ENCODE measurements around the gene APOC3. TPM values are rescaled to one million over a fixed set of nuclear protein-coding genes. Genes with fewer than 3 reads are reported as not detected.

Gene APOC3
- total and polyA plus RNA-seq, 2 of the 4 experiments (the other 2 are of a cell fraction), result not detected

GRCh38 chr11:116827461-116827860 is 2.2 kb upstream of the APOC3 start:
- H3K23ac ChIP-seq (ENCODE audit: low read depth, low read length), result no peak overlapping the region
- H3K27me3 ChIP-seq (ENCODE audit: control insufficient read depth, insufficient read depth, low read length), result peaks cover 18% of the 10 kb centered on the region; the same call in 1 of the 2 replicates
- H4K8ac ChIP-seq (ENCODE audit: low read depth in 2 of 2, low read length in 2 of 2), result no peak overlapping the region
- no peaks in the 10 kb centered on the region for H4K20me1 ChIP-seq (ENCODE audit: insufficient read depth, low read length)
- H4K91ac ChIP-seq (ENCODE audit: insufficient read depth, low read depth, low read length), result no peak overlapping the region
- no peak overlapping the region for H2BK120ac ChIP-seq (ENCODE audit: low read depth, low read length)
- WGBS, 2 experiments (ENCODE audit: extremely low coverage in 2 of 2, insufficient read length in 1 of 2), result no CpG with 5 or more reads among the region's 6 CpGs
- H3K4ac ChIP-seq (ENCODE audit: low read depth, low read length), result no peak overlapping the region
- H3K4me1 ChIP-seq (ENCODE audit: control insufficient read depth, insufficient read depth, low read length), result peaks cover 4% of the 10 kb centered on the region; the same call in 1 of the 2 replicates
- no peak overlapping the region for H3K4me3 ChIP-seq (ENCODE audit: insufficient read depth, low read depth, low read length)
- H2AFZ ChIP-seq (replicated peaks; ENCODE audit: low read length, poor library complexity), result no peak overlapping the region
- no peak overlapping the region for H3K4me2 ChIP-seq (ENCODE audit: low read depth, low read length)
- ATAC-seq (ENCODE audit: low read depth) (no peak), DNase-seq (no peak)
- H3K18ac ChIP-seq (ENCODE audit: low read depth, low read length), result no peak overlapping the region
- dilution Hi-C loops (cut with HindIII; ENCODE audit: low sequenced_read_pairs, unreplicated experiment), result no loop called here
- no peaks in the 10 kb centered on the region for H3K9me3 ChIP-seq (ENCODE audit: control insufficient read depth, insufficient read depth, low read length)
- no peak overlapping the region for H3K56ac ChIP-seq (ENCODE audit: extremely low read depth, insufficient read depth, low read length)
- H2AK5ac ChIP-seq (ENCODE audit: low read depth, low read length), result no peak overlapping the region
- no peaks in the 10 kb centered on the region for H3K79me1 ChIP-seq (ENCODE audit: low read depth in 1 of 2, low read length in 2 of 2)
- no peak overlapping the region for H3K27ac ChIP-seq (ENCODE audit: insufficient read depth, low read length)
- no peak overlapping the region for H2BK20ac ChIP-seq (ENCODE audit: low read depth, low read length)
- ChIA-PET CTCF (interaction anchor here (1.6 kb wide), 1 partner anchor 9 kb away, joined by 5 read pairs; no protein-coding TSS in a partner anchor), POLR2A (ENCODE audit: unreplicated experiment) (no interaction called here)
- no peak overlapping the region for H3K14ac ChIP-seq (replicated peaks; ENCODE audit: low read depth, low read length)
- H2BK5ac ChIP-seq (ENCODE audit: low read depth, low read length, poor library complexity, severe bottlenecking), result no peak overlapping the region
- intact Hi-C loops (cut with micrococcal nuclease), result no loop called here
- no TSS peak for BruUV-seq (replicated peaks)
- no peaks in the 10 kb centered on the region for H3K9me1 ChIP-seq (ENCODE audit: insufficient read depth, low read length)
- TF ChIP-seq BHLHE40 (IDR thresholded peaks at IDR 0.05; ENCODE audit: low read depth, low read length) (no peak), ELK1 (IDR thresholded peaks at IDR 0.05; ENCODE audit: borderline replicate concordance, low read depth, low read length) (no peak), RFX5 (IDR thresholded peaks at IDR 0.05; ENCODE audit: low read depth, low read length) (no peak), CEBPB (IDR thresholded peaks at IDR 0.05; ENCODE audit: low read depth, low read length) (no peak), CTCF (conservative IDR thresholded peaks at IDR 0.05; ENCODE audit: low read depth, low read length) (no peak), MAZ (IDR thresholded peaks at IDR 0.05; ENCODE audit: borderline replicate concordance, low read depth, low read length) (no peak), MXI1 (IDR thresholded peaks at IDR 0.05; ENCODE audit: borderline replicate concordance, low read depth, low read length) (no peak), SMC3 (IDR thresholded peaks at IDR 0.05; ENCODE audit: low read depth, low read length) (no peak), MAFK (IDR thresholded peaks at IDR 0.05; ENCODE audit: low read depth, low read length) (no peak), CHD1 (IDR thresholded peaks at IDR 0.05; ENCODE audit: low read depth, low read length) (no peak), FOS (IDR thresholded peaks at IDR 0.05; ENCODE audit: low read depth, low read length) (no peak), NFE2L2 (IDR thresholded peaks at IDR 0.05; ENCODE audit: low read depth, low read length) (no peak), RAD21 (IDR thresholded peaks at IDR 0.05; ENCODE audit: low read length) (no peak), POLR2A (IDR thresholded peaks at IDR 0.05; ENCODE audit: low read depth, low read length) (no peak), RCOR1 (IDR thresholded peaks at IDR 0.05; ENCODE audit: insufficient replicate concordance, low read length) (no peak)
- TF ChIP-seq, protein P1, sequence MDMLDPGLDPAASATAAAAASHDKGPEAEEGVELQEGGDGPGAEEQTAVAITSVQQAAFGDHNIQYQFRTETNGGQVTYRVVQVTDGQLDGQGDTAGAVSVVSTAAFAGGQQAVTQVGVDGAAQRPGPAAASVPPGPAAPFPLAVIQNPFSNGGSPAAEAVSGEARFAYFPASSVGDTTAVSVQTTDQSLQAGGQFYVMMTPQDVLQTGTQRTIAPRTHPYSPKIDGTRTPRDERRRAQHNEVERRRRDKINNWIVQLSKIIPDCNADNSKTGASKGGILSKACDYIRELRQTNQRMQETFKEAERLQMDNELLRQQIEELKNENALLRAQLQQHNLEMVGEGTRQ (IDR thresholded peaks at IDR 0.05; ENCODE audit: low read depth, low read length), result no peak
- H3K9ac ChIP-seq (ENCODE audit: low read depth, low read length), result no peak overlapping the region
- H3K36me3 ChIP-seq (ENCODE audit: control insufficient read depth, insufficient read depth, low read length), result no peaks in the 10 kb centered on the region
- H2BK15ac ChIP-seq (ENCODE audit: low read depth, low read length), result no peak overlapping the region
- no peak overlapping the region for H4K5ac ChIP-seq (ENCODE audit: low read depth, low read length)
- H2AK9ac ChIP-seq (replicated peaks; ENCODE audit: low read depth, low read length, poor library complexity), result no peak overlapping the region
- in situ Hi-C loops (cut with MboI; ENCODE audit: low sequenced_read_pairs), result no loop called here
